ENCODE results near the gene PLA2G4F.

The PLA2G4F gene

GRCh38 chr15:42165106-42165505, 8.7 kb upstream of the PLA2G4F start:
- no peak for DNase-seq (ENCODE audit: low read depth)

- DNase-seq (ENCODE audit: low read depth) = no peak
These were observed 7.6 kb upstream of the PLA2G4F start for GRCh38 chr15:42163947-42164550.

- no peak for DNase-seq (ENCODE audit: low read depth)
These were observed 6.9 kb upstream of the PLA2G4F start for GRCh38 chr15:42163291-42163690.

- no peak for DNase-seq (ENCODE audit: low read depth)
These were observed 3.7 kb upstream of the PLA2G4F start for GRCh38 chr15:42160136-42160535.

- DNase-seq (ENCODE audit: low read depth) = no peak
These were observed 3.1 kb upstream of the PLA2G4F start for GRCh38 chr15:42159381-42160015.

- no peak for DNase-seq (ENCODE audit: low read depth)
These were observed 2.5 kb upstream of the PLA2G4F start for GRCh38 chr15:42158941-42159340.

- DNase-seq (ENCODE audit: low read depth) = peak; percentile 60
These were observed 1.7 kb upstream of the PLA2G4F start for GRCh38 chr15:42157981-42158765.

- no peak for DNase-seq (ENCODE audit: low read depth)
These were observed 945 bp upstream of the PLA2G4F start for GRCh38 chr15:42157381-42157780.

- DNase-seq (ENCODE audit: low read depth) = no peak
These were observed 742 bp downstream of the PLA2G4F start for GRCh38 chr15:42155546-42156242.

- no peak for DNase-seq (ENCODE audit: low read depth)
These were observed 1.5 kb downstream of the PLA2G4F start for GRCh38 chr15:42154956-42155355.

GRCh38 chr15:42154212-42154941, 2.1 kb downstream of the PLA2G4F start:
- DNase-seq (ENCODE audit: low read depth) = no peak

GRCh38 chr15:42153874-42154211, 2.6 kb downstream of the PLA2G4F start:
- DNase-seq (ENCODE audit: low read depth) = no peak

- no peak for DNase-seq (ENCODE audit: low read depth)
These were observed 3.3 kb downstream of the PLA2G4F start for GRCh38 chr15:42152921-42153698.

GRCh38 chr15:42152196-42152920, 4.1 kb downstream of the PLA2G4F start:
- DNase-seq (ENCODE audit: low read depth) = peak; percentile 13

GRCh38 chr15:42151736-42152135, 4.7 kb downstream of the PLA2G4F start:
- no peak for DNase-seq (ENCODE audit: low read depth)

GRCh38 chr15:42151141-42151561, 5.3 kb downstream of the PLA2G4F start:
- DNase-seq (ENCODE audit: low read depth) = no peak

- DNase-seq (ENCODE audit: low read depth) = no peak
These were observed 6.0 kb downstream of the PLA2G4F start for GRCh38 chr15:42150219-42150970.

GRCh38 chr15:42149493-42150218, 6.8 kb downstream of the PLA2G4F start:
- DNase-seq (ENCODE audit: low read depth) = no peak
